SK-N-SH (cell line): Measurements from ENCODE around the gene IGFL1. TPM values are rescaled to one million over a fixed set of nuclear protein-coding genes. Genes with fewer than 3 reads are reported as not detected.
"Not testable (repeated sequence)": the region's sequence is repeated elsewhere in the genome, so short reads cannot be mapped to it uniquely, and the experiment has no call there.

Experiments used
- CTCF ChIA-PET: fragments of 300-600, 350-600 bp; formaldehyde crosslinking; extraction: SDS; loops from one replicate; lab custom pipeline; 2021; lab: Yijun Ruan, JAX
- POLR2A ChIA-PET: fragments of 350-600 bp; sonication (Branson Sonifier 250); formaldehyde crosslinking; extraction: SDS; loops from one replicate; lab custom pipeline; 2020; ENCODE audit warnings: antibody characterized with exemption, inconsistent platforms; lab: Yijun Ruan, JAX
- DNase-seq: peaks from one replicate; pipeline ENCODE4 v3.0.0; 2012
- H2AFZ ChIP-seq: fragments of 200-600 bp; sonication (generic); 2 replicates; pipeline ENCODE4 v1.8.1; 2016; ENCODE audit warnings: antibody characterized with exemption, mild to moderate bottlenecking, low read depth
- H3F3A ChIP-seq: fragments of 200-600 bp; sonication (generic); replicated peaks from 2 replicates; pipeline ENCODE3; 2016; ENCODE audit warnings: antibody characterized with exemption, mild to moderate bottlenecking; ENCODE audit not compliant: insufficient read depth
- H3K27ac ChIP-seq, 2 experiments: fragments of 200-500 bp in 1 of 2; fragments of 200-600 bp in 1 of 2; sonication (Bioruptor generic) in 1 of 2; sonication (generic), shearing (Covaris generic) in 1 of 2; 2 replicates each; pipeline versions ENCODE4 v1.5.1 to v1.6.1; 2014 to 2016; ENCODE audit warnings: low read depth in 2 of 2, inconsistent platforms in 1 of 2, low read length in 1 of 2, mild to moderate bottlenecking in 1 of 2, mixed read lengths in 1 of 2
- H3K27me3 ChIP-seq: fragments of 200-600 bp; sonication (generic), shearing (Covaris generic); 2 replicates; pipeline ENCODE4 v1.6.1; 2016; ENCODE audit warnings: mixed run types; ENCODE audit not compliant: insufficient read depth
- H3K36me3 ChIP-seq, 2 experiments: fragments of 200-500 bp in 1 of 2; fragments of 200-600 bp in 1 of 2; sonication (Bioruptor generic) in 1 of 2; sonication (generic) in 1 of 2; replicated peaks in 1 of 2; 2 replicates each; pipeline versions ENCODE3 to v1.5.1; 2014 to 2016; ENCODE audit warnings: low read length in 1 of 2, mild to moderate bottlenecking in 1 of 2; ENCODE audit not compliant: insufficient read depth in 2 of 2, control insufficient read depth in 1 of 2
- H3K4me1 ChIP-seq, 2 experiments: fragments of 200-500 bp in 1 of 2; fragments of 200-600 bp in 1 of 2; sonication (Bioruptor generic) in 1 of 2; sonication (generic), shearing (Covaris generic) in 1 of 2; 2 replicates each; pipeline versions ENCODE4 v1.5.1 to v1.6.1; 2014 to 2016; ENCODE audit warnings: low read depth in 1 of 2, low read length in 1 of 2, mixed run types in 1 of 2; ENCODE audit not compliant: insufficient read depth in 2 of 2, control insufficient read depth in 1 of 2
- H3K4me2 ChIP-seq: fragments of 200-600 bp; sonication (generic), shearing (Covaris generic); 2 replicates; pipeline ENCODE4 v1.6.1; 2017; ENCODE audit warnings: mixed run types
- H3K4me3 ChIP-seq, 2 experiments: fragments of 200-500 bp in 1 of 2; fragments of 200-600 bp in 1 of 2; sonication (Bioruptor generic) in 1 of 2; sonication (generic), shearing (Covaris generic) in 1 of 2; 2 replicates each; pipeline versions ENCODE4 v1.5.1 to v1.8.1; 2014 to 2016; ENCODE audit warnings: low read depth in 2 of 2, inconsistent platforms in 1 of 2, low read length in 1 of 2, mild to moderate bottlenecking in 1 of 2, mixed read lengths in 1 of 2, moderate library complexity in 1 of 2
- H3K79me2 ChIP-seq: fragments of 200-600 bp; sonication (generic); 2 replicates; pipeline ENCODE4 v1.8.1; 2017; ENCODE audit warnings: mild to moderate bottlenecking; ENCODE audit not compliant: insufficient read depth
- H3K9ac ChIP-seq: fragments of 200-600 bp; sonication (generic); 2 replicates; pipeline ENCODE4 v1.6.1; 2017; ENCODE audit warnings: mixed run types
- H3K9me2 ChIP-seq: fragments of 200-600 bp; sonication (generic); 2 replicates; pipeline ENCODE4 v1.6.1; 2017; ENCODE audit warnings: mixed run types
- H3K9me3 ChIP-seq: fragments of 200-600 bp; sonication (generic); 2 replicates; pipeline ENCODE4 v1.6.1; 2017; ENCODE audit warnings: mixed run types, mild to moderate bottlenecking, moderate library complexity
- H4K20me1 ChIP-seq: fragments of 200-600 bp; sonication (generic); 2 replicates; pipeline ENCODE4 v1.6.1; 2017; ENCODE audit warnings: mild to moderate bottlenecking, mixed run types; ENCODE audit not compliant: insufficient read depth
- CHD2 ChIP-seq: fragments of 150-350 bp; IDR thresholded peaks from 2 replicates; pipeline ENCODE4 v1.6.1; 2018; ENCODE audit warnings: low read length; ENCODE audit not compliant: partially characterized antibody
- ELF1 ChIP-seq: IDR thresholded peaks from 2 replicates; pipeline ENCODE4 v1.4.0; 2012
- EP300 ChIP-seq, 2 experiments: IDR thresholded peaks; 2 replicates each; pipeline versions ENCODE4 v1.4.0 to v1.6.1; 2012; ENCODE audit warnings: borderline replicate concordance in 1 of 2, low read depth in 1 of 2, low read length in 1 of 2
- EZH2phosphoT487 ChIP-seq: fragments of 200-600 bp; sonication (generic); IDR thresholded peaks from 2 replicates; pipeline ENCODE4 v1.6.1; 2017; ENCODE audit warnings: low read depth, mixed run types, mild to moderate bottlenecking, antibody characterized with exemption, moderate library complexity, borderline replicate concordance
- FOXJ3 ChIP-seq: sonication (generic); formaldehyde crosslinking; IDR thresholded peaks from 2 replicates; pipeline ENCODE4 v1.5.1; 2020; ENCODE audit warnings: mild to moderate bottlenecking, missing genetic modification reagents
- GATA2 ChIP-seq: sonication (generic); formaldehyde crosslinking; IDR thresholded peaks from 2 replicates; pipeline ENCODE4 v1.5.0; 2020; ENCODE audit warnings: mild to moderate bottlenecking, missing genetic modification reagents
- JUND ChIP-seq: IDR thresholded peaks from 2 replicates; pipeline ENCODE4 v1.4.0; 2012
- MEF2A ChIP-seq: IDR thresholded peaks from 2 replicates; pipeline ENCODE4 v1.4.0; 2012; ENCODE audit warnings: low read depth, borderline replicate concordance
- NRF1 ChIP-seq: IDR thresholded peaks from 2 replicates; pipeline ENCODE4 v1.6.1; 2012; ENCODE audit warnings: low read depth, mild to moderate bottlenecking, low read length
- POLR2AphosphoS5 ChIP-seq: IDR thresholded peaks from 2 replicates; pipeline ENCODE4 v1.6.1; 2012; ENCODE audit warnings: low read depth, low read length
- RAD21 ChIP-seq: IDR thresholded peaks from 2 replicates; pipeline ENCODE4 v1.6.1; 2012; ENCODE audit warnings: mild to moderate bottlenecking, low read length
- RCOR1 ChIP-seq: fragments of 150-350 bp; IDR thresholded peaks from 2 replicates; pipeline ENCODE4 v1.6.1; 2017; ENCODE audit warnings: antibody characterized with exemption, low read length
- RFX5 ChIP-seq: IDR thresholded peaks from 2 replicates; pipeline ENCODE4 v1.6.1; 2012; ENCODE audit warnings: mild to moderate bottlenecking, improper control_type of control experiment, low read length
- SMC3 ChIP-seq: IDR thresholded peaks from 2 replicates; pipeline ENCODE4 v1.6.1; 2012; ENCODE audit warnings: low read depth, low read length, improper control_type of control experiment
- TAF1 ChIP-seq: IDR thresholded peaks from 2 replicates; pipeline ENCODE4 v1.6.1; 2012; ENCODE audit warnings: low read depth, mild to moderate bottlenecking, low read length, moderate library complexity, borderline replicate concordance
- WGBS: methylation state at CpG from one replicate; pipeline ENCODE4 v1.1.6; 2017; ENCODE audit warnings: low lambda C conversion rate; 5-methylcytosine and 5-hydroxymethylcytosine counted together
- polyA plus RNA-seq, 3 experiments: library from polyadenylated mRNA; depleted of rRNA; stranded (reverse); fragments of >200 nt; gene quantifications; 2 replicates each; pipeline ENCODE4 v1.2.3, GENCODE V29; 2012
- TF ChIP-seq, protein P1 (sequence below): IDR thresholded peaks from 2 replicates; pipeline ENCODE4 v1.4.0; 2012; ENCODE audit warnings: low read depth, borderline replicate concordance
- TF ChIP-seq, protein P2 (sequence below): fragments of 200-600 bp; sonication (generic); IDR thresholded peaks from 2 replicates; pipeline ENCODE4 v1.6.1; 2017; ENCODE audit warnings: antibody characterized with exemption, mild to moderate bottlenecking, moderate library complexity

Gene IGFL1
- polyA plus RNA-seq, 1 of the 3 experiments (the other 2 are of a cell fraction) = not detected

DNA sequence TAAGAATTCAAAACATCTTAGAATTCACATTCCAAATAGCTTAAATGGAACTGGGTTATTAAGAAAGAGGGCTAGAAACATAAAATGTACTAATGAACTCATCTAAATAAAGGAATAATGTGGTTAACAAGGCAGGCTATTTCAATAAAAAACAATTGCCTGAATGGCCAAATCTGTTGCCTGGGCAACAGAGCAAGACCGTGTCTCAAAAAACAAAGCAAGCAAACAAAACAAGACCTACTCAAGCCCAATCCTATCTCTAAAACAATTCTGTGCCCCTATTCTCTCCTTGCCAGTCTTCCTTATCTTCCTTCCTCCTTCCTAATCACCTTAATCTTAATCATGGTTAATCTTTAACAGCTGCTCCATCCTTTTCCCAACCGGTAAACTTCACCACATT lies 12.1 kb downstream of the IGFL1 start:
- Histone ChIP-seq H3K4me3 (no peak overlapping the region), H3K9me3 (no peaks in the 10 kb centered on the region), H3K79me2 (no peaks in the 10 kb centered on the region), H2AFZ (no peak overlapping the region), H3K9me2 (no peaks in the 10 kb centered on the region), H3K27ac (no peak overlapping the region), H4K20me1 (no peaks in the 10 kb centered on the region), H3K4me1 (no peaks in the 10 kb centered on the region), H3K36me3 (no peaks in the 10 kb centered on the region), H3K27me3 (peaks cover 83% of the 10 kb centered on the region), H3F3A (no peaks in the 10 kb centered on the region), H3K9ac (no peak overlapping the region), H3K4me2 (no peak overlapping the region)
- no peak for TF ChIP-seq RFX5
- no peak for TF ChIP-seq SMC3
- no peak for TF ChIP-seq RCOR1
- no peak for TF ChIP-seq NRF1
- TF ChIP-seq POLR2AphosphoS5 = no peak
- TF ChIP-seq GATA2 (CRISPR knock-in tag) = no peak
- TF ChIP-seq MEF2A = no peak
- TF ChIP-seq RAD21 = no peak
- no peak for TF ChIP-seq ELF1
- TF ChIP-seq FOXJ3 (CRISPR knock-in tag) = no peak
- TF ChIP-seq EZH2phosphoT487 = no peak
- no peak for TF ChIP-seq JUND
- TF ChIP-seq, protein P1, sequence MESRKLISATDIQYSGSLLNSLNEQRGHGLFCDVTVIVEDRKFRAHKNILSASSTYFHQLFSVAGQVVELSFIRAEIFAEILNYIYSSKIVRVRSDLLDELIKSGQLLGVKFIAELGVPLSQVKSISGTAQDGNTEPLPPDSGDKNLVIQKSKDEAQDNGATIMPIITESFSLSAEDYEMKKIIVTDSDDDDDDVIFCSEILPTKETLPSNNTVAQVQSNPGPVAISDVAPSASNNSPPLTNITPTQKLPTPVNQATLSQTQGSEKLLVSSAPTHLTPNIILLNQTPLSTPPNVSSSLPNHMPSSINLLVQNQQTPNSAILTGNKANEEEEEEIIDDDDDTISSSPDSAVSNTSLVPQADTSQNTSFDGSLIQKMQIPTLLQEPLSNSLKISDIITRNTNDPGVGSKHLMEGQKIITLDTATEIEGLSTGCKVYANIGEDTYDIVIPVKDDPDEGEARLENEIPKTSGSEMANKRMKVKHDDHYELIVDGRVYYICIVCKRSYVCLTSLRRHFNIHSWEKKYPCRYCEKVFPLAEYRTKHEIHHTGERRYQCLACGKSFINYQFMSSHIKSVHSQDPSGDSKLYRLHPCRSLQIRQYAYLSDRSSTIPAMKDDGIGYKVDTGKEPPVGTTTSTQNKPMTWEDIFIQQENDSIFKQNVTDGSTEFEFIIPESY = no peak
- no peak for TF ChIP-seq CHD2
- TF ChIP-seq TAF1 = no peak
- TF ChIP-seq EP300 (IDR thresholded peaks at IDR 0.05; ENCODE audit: borderline replicate concordance in 1 of 2, low read depth in 1 of 2, low read length in 1 of 2) = no peak
- TF ChIP-seq, protein P2, sequence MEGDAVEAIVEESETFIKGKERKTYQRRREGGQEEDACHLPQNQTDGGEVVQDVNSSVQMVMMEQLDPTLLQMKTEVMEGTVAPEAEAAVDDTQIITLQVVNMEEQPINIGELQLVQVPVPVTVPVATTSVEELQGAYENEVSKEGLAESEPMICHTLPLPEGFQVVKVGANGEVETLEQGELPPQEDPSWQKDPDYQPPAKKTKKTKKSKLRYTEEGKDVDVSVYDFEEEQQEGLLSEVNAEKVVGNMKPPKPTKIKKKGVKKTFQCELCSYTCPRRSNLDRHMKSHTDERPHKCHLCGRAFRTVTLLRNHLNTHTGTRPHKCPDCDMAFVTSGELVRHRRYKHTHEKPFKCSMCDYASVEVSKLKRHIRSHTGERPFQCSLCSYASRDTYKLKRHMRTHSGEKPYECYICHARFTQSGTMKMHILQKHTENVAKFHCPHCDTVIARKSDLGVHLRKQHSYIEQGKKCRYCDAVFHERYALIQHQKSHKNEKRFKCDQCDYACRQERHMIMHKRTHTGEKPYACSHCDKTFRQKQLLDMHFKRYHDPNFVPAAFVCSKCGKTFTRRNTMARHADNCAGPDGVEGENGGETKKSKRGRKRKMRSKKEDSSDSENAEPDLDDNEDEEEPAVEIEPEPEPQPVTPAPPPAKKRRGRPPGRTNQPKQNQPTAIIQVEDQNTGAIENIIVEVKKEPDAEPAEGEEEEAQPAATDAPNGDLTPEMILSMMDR = no peak
- WGBS = 8% methylated on average over 2 of the region's 2 CpGs
- DNase-seq = no peak
- CTCF ChIA-PET = interaction anchor here (1.4 kb wide), 1 partner anchor 213 kb away, joined by 3 read pairs; no protein-coding TSS in a partner anchor
- POLR2A ChIA-PET = no interaction called here

DNA sequence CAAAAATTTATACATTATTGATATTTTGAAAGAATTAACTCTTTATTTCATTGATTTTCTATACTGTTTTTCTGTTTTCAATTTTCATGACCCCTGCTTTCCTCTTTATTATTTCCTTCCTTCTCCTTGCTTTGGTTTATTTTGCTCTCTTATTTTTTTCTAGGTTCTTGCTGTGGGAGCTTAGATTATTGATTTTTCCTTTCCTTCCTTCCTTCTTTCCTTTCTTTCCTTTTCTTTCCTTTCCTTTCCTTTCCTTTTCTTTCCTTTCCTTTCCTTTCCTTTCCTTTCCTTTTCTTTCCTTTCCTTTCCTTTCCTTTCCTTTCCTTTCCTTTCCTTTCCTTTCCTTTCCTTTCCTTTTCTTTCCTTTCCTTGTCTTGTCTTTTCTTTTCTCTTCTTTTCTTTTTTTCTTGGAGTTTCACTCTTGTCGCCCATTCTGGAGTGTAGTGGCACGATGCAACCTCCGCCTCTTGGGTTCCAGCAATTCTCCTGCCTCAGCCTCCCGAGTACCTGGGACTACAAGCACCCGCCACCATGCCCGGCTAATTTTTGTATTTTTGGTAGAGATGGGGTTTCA lies 13.6 kb downstream of the IGFL1 start:
- H3K9me3 ChIP-seq, DNase-seq, H3K36me3 ChIP-seq, CTCF ChIA-PET, H3F3A ChIP-seq, H3K9me2 ChIP-seq, H3K4me2 ChIP-seq, H3K27ac ChIP-seq, H3K9ac ChIP-seq, H3K79me2 ChIP-seq, H3K4me3 ChIP-seq, POLR2A ChIA-PET, H3K4me1 ChIP-seq, H4K20me1 ChIP-seq, H2AFZ ChIP-seq: not testable (repeated sequence)
- peaks cover 82% of the 10 kb centered on the region for H3K27me3 ChIP-seq
- WGBS = 28% methylated on average over 6 of the region's 6 CpGs
